Frontal cortex (tissue), 4 donors: ENCODE results near the gene IL1B. TPM values are rescaled to one million over a fixed set of nuclear protein-coding genes. Genes with fewer than 3 reads are reported as not detected.

ENCODE experiments used
- DNase-seq, 2 donors: peaks; one replicate each; pipeline ENCODE4 v3.0.0; 2012; ENCODE audit warnings: low spot score in 2 of 2
- FAIRE-seq: peaks from 2 replicates; lab custom pipeline; 2012; peaks lifted over from hg19 to GRCh38; lab: Jason Lieb, UNC
- total RNA-seq: library from RNA; depleted of rRNA; stranded (reverse); fragments of >200 nt; gene quantifications from one replicate; pipeline ENCODE4 v1.2.3, GENCODE V29; 2014
- donor health status: control.
- donor health status: control.
- donor health status: control.

Gene IL1B
- total RNA-seq = 0.41 TPM

DNA sequence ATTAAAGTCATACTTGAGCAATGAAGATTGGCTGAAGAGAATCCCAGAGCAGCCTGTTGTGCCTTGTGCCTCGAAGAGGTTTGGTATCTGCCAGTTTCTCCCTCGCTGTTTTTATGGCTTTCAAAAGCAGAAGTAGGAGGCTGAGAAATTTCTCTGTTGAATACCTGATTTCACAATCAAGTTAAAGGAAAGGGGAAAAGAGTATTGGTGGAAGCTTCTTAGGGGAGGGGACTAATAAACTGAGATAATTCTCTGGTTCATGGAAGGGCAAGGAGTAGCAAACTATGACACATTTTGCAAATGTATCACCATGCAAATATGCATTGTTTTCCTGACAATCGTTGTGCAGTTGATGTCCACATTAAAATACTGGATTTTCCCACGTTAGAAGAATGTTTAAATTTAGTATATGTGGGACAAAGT is at the start of gene IL1B:
TSS of gene IL1B (minus strand) at position 85 of the 423 bp plus-strand sequence. CDS start 550 bp downstream, outside the sequence.
- no peak for FAIRE-seq
- DNase-seq = no peak

DNA sequence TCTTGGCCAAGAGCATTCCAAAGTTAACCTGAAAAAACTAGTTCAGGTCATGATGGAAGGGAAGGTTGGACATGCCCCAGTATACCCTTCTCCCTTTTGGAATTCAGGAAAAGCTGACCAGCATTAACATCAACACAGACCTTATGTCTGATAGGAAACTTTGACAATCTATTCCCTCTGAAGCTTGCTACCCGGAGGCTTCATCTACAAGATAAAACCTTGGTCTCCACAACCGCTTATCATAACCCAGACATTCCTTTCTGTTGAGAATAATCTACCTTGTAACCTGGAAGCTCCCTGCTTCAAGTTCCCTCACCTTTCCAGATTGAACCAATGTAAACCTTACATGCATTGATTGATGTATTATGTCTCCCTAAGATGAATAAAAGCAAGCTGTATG is 49.7 kb upstream of the IL1B start:
- DNase-seq = no peak
- no peak for FAIRE-seq

DNA sequence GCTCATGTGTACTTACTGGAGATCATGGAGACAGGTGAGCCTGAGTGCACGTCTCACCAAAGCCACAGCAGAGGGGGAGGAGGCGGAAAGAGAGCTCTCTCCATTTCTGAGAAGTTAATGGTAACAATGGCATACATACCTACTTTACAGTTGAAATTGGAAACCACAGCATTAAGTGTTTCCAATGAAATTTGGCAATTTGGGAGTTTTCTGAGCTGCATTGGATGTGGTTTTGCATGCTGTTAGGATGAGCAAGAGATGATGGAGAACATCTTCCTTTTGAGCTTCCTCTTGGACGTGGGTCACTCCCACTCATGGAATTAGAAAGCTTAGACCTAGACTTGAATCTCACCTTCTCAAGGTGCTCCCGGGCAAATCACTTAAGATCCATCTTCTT is 48.9 kb upstream of the IL1B start:
- no peak for FAIRE-seq

GRCh38 chr2:112884869-112885505 is 48.4 kb upstream of the IL1B start:
- DNase-seq = no peak
- no peak for FAIRE-seq

More for the DNA sequence above, 48.9 kb upstream of the IL1B start:
- DNase-seq = no peak

- FAIRE-seq (no peak), DNase-seq (no peak)
Measured at GRCh38 chr2:112883669-112884068, 47.1 kb upstream of the IL1B start.

DNA sequence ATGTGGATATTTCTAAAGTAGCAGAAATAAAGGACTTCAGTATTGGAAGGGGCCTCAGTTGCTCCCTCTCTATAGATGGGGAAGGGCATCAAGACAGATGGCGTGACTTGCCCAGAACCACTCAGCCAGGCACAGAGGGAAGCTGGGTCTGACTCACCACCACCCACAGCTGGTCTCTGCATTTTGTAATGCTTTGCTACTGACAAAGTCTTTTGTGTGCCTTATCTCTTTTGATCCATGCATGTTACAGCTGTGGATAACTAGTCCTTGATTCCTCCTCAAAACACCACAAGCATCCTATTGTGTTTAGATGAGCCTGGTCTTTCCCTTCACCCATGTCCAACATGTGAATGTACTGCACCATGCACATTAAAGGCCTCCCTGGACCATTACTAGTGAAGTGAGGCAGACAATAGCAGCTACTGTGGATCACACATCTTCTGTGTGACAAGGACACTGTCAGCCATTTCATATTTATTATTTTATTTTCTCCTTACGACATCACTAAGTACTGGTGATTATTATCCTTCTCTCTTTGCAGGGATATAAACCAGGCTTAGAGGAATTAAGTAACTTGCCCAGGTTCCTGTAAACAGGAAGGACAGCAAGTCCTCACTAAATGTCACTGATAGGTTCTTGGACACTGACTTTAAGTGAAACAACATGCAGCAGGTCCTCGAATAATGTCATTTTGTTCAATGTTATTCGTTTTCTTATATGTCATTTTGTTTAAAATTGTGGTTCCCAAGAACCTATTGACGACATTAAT is 44.8 kb upstream of the IL1B start:
- no peak for FAIRE-seq

GRCh38 chr2:112880696-112881095 is 44.1 kb upstream of the IL1B start:
- DNase-seq = no peak
- FAIRE-seq = no peak

More for the DNA sequence above, 44.8 kb upstream of the IL1B start:
- peak; percentile 14 to 51 for DNase-seq

DNA sequence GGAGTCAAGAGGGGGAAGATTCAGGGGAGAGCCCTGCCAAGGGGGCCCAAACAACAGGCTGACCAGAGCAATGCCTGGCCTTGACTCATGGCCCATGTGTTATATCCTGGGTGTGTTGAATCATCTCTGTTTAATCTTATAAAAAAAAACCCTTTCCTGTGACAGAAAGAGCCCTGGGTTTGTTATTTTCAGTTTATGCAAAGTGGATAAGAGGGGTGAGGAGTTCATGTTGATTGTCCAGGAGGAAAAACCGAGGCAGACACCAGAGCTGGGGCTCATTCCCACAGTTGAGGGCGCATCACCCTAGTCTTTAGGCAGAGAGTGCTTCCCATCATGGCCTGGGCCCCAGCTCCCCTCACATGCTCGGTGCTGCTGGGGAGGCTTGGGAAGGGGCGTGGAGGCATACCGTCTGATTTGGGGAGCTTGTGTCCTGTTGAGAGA is 43.5 kb upstream of the IL1B start:
- FAIRE-seq (no peak), DNase-seq (no peak)

DNA sequence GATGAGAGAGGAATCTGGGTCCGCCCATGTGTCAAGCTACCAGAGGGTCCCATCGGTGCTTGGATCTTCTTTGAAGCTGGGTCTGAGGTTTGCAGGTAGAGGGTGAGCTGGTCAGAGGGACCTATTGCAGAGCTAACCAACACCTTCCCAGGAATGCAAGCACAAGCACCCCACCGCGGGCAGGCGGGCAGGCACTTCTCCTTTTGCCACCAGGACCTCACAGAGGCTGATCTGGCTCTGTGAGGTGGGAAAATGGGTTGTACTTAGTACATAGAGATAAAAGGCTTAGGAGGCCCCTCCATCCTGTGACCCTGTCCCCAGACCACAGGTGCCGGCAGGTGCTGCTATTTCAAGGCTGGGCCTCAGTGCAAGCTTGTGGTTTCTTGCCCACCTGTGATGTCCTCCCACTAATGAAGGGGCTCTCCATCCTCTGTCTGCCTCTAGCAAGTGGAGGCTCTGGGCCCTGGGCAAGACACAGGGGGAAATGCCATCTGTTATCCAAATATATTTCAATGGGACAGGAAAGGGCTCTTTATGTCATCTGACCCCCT is 43.0 kb upstream of the IL1B start:
- FAIRE-seq = no peak
- DNase-seq = no peak

DNA sequence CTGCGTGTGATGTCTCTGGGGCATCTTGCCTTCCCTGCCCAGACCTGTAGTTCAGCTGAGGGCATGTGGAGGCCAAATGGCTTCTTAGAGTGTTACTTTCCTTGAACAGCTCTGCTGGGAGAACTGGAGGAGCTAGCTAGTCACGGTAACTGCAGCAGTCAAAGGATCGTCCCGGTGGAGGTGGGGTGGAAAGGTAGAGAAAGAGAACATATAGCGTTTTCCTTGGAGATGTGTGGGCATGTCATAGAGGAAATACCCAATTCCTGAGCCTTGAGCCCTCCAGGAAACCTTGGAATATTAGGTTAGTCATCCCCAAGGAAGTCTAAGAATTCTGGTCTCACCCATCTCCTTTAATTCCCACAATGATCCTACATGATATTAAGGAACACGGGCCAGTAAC is 40.8 kb upstream of the IL1B start:
- FAIRE-seq (no peak), DNase-seq (no peak)

DNA sequence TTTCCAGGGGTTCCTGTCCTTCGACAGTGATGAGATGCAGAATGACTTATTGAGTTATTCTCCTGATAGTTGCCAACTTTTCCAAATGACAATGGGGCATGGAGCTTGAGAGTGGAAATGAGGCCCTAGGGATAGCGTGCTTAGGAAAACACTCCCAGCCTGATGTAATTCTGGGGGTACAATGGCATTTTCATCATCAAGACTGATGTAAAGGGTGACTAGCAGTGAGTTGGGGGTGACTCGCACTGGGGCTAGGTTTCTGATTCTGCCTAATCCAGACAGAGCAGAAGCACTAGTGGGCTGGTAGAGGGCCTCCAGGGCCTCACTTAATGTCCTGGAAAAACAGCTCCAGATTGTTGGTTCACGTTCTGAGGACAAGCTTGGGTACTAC is 40.4 kb upstream of the IL1B start:
- DNase-seq = no peak
- FAIRE-seq = no peak

- no peak for FAIRE-seq
- no peak for DNase-seq
Measured at GRCh38 chr2:112876257-112876970, 39.8 kb upstream of the IL1B start.

DNA sequence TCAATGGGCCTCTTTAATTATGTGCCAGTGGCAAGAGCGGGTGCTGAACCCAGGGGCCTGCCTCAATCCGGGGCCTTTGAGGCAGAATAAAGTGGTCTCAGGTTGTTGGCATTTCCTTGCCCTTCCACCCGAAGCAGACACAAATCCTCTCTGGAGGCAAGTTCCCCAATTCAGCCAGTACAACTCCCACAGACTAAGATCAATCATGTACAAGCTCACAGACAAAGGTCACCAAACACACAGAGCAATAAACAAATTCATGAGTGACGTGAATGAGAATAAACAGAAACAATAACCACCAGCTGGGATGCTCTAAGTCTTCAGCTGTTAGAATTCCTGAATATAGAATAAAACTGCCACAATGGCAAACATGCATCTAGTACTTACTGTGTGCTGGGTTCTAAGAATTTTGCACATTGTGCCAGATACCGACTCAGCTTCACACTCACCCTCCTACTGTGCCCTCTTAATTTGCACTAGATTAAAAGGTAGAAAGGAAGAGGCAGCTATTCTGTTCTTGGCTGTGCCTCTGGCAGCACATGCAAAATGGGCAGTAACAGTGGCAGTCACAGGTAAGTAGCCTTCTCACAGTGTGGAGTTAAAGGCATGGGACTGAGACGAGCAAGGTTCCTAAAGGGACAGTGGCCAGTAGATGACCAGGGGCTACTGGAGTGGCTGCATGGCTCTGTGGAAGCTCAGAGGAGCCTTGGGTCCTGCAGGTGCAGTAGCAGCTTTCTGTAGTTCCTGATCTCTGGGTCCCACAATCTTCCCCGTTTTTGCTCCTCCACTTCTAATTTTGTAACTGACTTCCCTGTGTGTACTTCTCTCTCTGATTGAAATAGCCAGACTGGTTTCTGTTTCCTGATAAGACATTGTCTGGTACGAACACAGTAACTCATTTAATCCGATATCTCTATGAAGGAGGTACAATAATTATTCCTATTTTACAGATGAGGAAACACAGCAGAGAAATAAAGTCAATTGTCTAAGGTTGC is 34.6 kb upstream of the IL1B start:
- FAIRE-seq (no peak), DNase-seq (no peak)

- no peak for DNase-seq
- no peak for FAIRE-seq
Measured at GRCh38 chr2:112869258-112869842, 32.8 kb upstream of the IL1B start.

DNA sequence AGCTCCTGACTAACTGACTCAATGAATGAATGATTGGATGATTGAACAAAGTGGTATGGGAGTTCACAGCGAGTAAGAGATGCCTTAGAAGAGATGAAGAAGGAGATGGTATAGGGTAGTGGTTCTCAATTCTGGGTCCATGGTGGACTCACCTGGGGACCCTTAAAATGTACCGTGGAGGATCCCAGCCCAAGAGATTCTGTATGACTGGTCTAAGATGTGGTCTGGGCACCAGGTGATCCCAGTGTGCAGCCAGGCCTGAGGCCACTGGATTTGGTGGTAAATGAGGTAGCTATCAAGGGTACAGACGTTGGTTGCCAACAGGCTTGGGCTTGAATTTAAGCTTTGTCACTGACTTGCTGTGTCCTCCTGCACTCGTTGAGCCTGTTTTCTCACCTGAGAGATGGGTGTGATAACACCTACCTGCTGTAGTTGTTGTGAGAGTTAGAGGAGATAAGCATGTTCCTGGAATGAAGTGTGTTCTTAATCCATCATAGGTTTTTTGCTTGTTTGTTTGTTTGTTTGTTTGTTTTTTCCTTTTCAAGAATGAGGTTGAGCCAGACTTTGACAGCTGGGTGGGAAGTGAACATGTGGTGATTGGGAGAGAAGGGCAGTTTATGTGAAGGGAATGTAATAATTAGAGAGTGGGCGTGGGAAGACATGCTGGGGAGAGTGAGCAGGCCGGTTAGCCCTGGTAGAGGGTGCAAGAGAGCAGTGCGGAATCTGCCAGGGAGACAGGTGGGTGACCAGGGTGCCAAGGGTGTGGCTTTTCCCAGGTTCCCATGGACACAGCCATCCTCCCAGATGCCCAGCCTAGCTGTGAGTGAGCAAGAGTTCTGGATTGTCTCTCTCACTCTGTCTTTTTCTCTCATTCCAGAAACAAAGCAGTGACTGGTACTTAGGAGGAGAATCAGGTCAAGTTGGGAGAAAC is 31.4 kb upstream of the IL1B start:
- no peak for FAIRE-seq
- no peak for DNase-seq

- DNase-seq (no peak), FAIRE-seq (no peak)
Measured at GRCh38 chr2:112866128-112866835, 29.7 kb upstream of the IL1B start.

- FAIRE-seq (no peak), DNase-seq (no peak)
Measured at GRCh38 chr2:112864072-112864471, 27.5 kb upstream of the IL1B start.
